K562 (cell line): ENCODE results near the gene KRTAP5-7.

Source experiments
- CBX1 ChIP-seq: sonication (generic); IDR thresholded peaks from 2 replicates; pipeline ENCODE4 v1.6.1; 2016; ENCODE audit warnings: antibody characterized with exemption, low read depth, mild to moderate bottlenecking
- CBX3 ChIP-seq, 2 experiments: IDR thresholded peaks; 1 replicate in 1 of 2; 2 replicates in 1 of 2; pipeline ENCODE4 v1.6.1; 2012; ENCODE audit warnings: inconsistent platforms in 2 of 2, low read length in 2 of 2, borderline replicate concordance in 1 of 2, control low read depth in 1 of 2
- CHD1 ChIP-seq: fragments of 200-600 bp; sonication (generic); IDR thresholded peaks from one replicate; pipeline ENCODE4 v1.6.1; 2012; ENCODE audit warnings: mild to moderate bottlenecking, moderate library complexity, low read length, inconsistent platforms
- CTCF ChIP-seq, 3 experiments: IDR thresholded peaks in 2 of 3; conservative IDR thresholded peaks in 1 of 3; 2 replicates each; pipeline ENCODE4 v1.5.1; 2011 to 2012; ENCODE audit warnings: low read length in 3 of 3, mild to moderate bottlenecking in 3 of 3, control low read depth in 2 of 3, improper control_type of control experiment in 1 of 3, inconsistent platforms in 1 of 3, low read depth in 1 of 3, mixed read lengths in 1 of 3, moderate library complexity in 1 of 3; ENCODE audit not compliant: insufficient read depth in 2 of 3
- FOXM1 ChIP-seq, 2 experiments: fragments of 450-650 bp in 1 of 2; sonication (generic) in 1 of 2; formaldehyde crosslinking in 1 of 2; IDR thresholded peaks; 2 replicates each; pipeline versions ENCODE4 v1.6.1 to v1.9.0; 2017 to 2022; ENCODE audit warnings: low read depth in 2 of 2, mild to moderate bottlenecking in 2 of 2, missing genetic modification reagents in 1 of 2, moderate library complexity in 1 of 2
- MED1 ChIP-seq: sonication (generic); formaldehyde crosslinking; IDR thresholded peaks from 2 replicates; pipeline ENCODE4 v1.8.1; 2023; ENCODE audit warnings: missing genetic modification reagents, borderline replicate concordance
- PTRF ChIP-seq: fragments of 450-650 bp; IDR thresholded peaks from 2 replicates; pipeline ENCODE4 v1.6.1; 2016; ENCODE audit warnings: mild to moderate bottlenecking, missing genetic modification characterization, missing compliant biosample characterization
- STAG1 ChIP-seq: sonication (generic); formaldehyde crosslinking; IDR thresholded peaks from 2 replicates; pipeline ENCODE4 v1.5.0; 2020; ENCODE audit warnings: missing genetic modification reagents, borderline replicate concordance
- STAT5A ChIP-seq: IDR thresholded peaks from 2 replicates; pipeline ENCODE4 v1.6.1; 2012; ENCODE audit warnings: low read length, inconsistent platforms, borderline replicate concordance
- TCF7 ChIP-seq: sonication (generic); IDR thresholded peaks from 2 replicates; pipeline ENCODE4 v1.6.1; 2016; ENCODE audit warnings: antibody characterized with exemption, borderline replicate concordance
- ZNF639 ChIP-seq, 2 experiments: fragments of 200-800 bp in 1 of 2; sonication (Bioruptor generic) in 1 of 2; sonication (generic) in 1 of 2; formaldehyde crosslinking in 1 of 2; IDR thresholded peaks in 1 of 2; conservative IDR thresholded peaks in 1 of 2; 2 replicates each; pipeline versions ENCODE4 v1.5.0 to v1.6.1; 2016 to 2020; ENCODE audit warnings: missing compliant biosample characterization in 1 of 2, missing genetic modification characterization in 1 of 2, missing genetic modification reagents in 1 of 2
- ZNF830 ChIP-seq: fragments of 250-450 bp; sonication (Bioruptor Pico); IDR thresholded peaks from 2 replicates; pipeline ENCODE4 v1.5.0; 2021; ENCODE audit warnings: mild to moderate bottlenecking

GRCh38 chr11:71499546-71499945 lies 27.5 kb upstream of the KRTAP5-7 start:
- no peak for TF ChIP-seq FOXM1 (IDR thresholded peaks at IDR 0.05; ENCODE audit: low read depth)
- TF ChIP-seq FOXM1 (CRISPR knock-in tag; IDR thresholded peaks at IDR 0.05; ENCODE audit: low read depth), result no peak
- no peak for TF ChIP-seq CHD1
- no peak for TF ChIP-seq ZNF830 (CRISPR knock-in tag)
- no peak for TF ChIP-seq TCF7
- TF ChIP-seq PTRF (tag), result no peak
- TF ChIP-seq CTCF (IDR thresholded peaks at IDR 0.05 in 2 of 3, conservative IDR thresholded peaks at IDR 0.05 in 1 of 3; ENCODE audit: insufficient read depth in 2 of 3, low read depth in 1 of 3, low read length in 3 of 3), result no peak
- TF ChIP-seq MED1 (CRISPR knock-in tag), result no peak
- no peak for TF ChIP-seq CBX1
- TF ChIP-seq STAT5A, result no peak
- TF ChIP-seq STAG1 (CRISPR knock-in tag), result no peak
- no peak for TF ChIP-seq ZNF639 (CRISPR knock-in tag; conservative IDR thresholded peaks at IDR 0.05 in 1 of 2, IDR thresholded peaks at IDR 0.05 in 1 of 2)
- TF ChIP-seq CBX3 (IDR thresholded peaks at IDR 0.05; ENCODE audit: borderline replicate concordance in 1 of 2, low read length in 2 of 2), result no peak
